HG03196 (cell line): ENCODE data around the gene CORIN.

Source experiments
- ATAC-seq: cut with Tn5 transposase; IDR thresholded peaks from one replicate; pipeline ENCODE4 v1.9.1; 2021; ENCODE audit not compliant: unreplicated experiment

The CORIN gene

DNA sequence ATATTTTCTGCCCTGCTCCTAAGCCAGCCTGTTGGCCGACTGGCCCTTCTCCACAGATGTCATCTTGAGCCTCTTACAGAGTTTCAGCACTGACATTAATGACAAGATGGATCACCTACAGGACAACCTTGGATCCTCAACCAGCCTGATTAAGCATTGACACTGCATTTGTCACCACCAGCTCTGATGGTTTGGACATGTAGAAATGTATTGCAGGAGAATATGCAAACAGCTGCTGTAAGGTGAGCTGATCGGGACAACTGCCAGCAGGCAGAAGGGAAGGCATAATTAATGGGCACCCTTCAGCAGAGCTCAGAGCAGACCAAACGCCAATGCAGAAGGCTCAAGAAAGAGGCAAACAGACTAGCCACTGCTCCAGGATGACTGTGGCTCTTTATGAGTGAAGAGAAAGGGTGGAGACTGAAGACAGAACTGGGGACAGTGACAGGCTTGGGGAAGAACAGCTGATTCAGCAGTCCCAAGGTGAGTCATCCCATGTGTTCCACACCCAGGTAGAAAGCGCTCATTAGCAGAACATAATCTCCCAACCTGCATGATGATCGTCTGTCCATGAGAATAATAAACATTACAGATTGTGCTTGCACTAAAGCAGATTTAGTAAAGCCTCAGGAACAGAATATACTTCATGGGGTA lies 6.7 kb downstream of the CORIN start:
- ATAC-seq: no peak

DNA sequence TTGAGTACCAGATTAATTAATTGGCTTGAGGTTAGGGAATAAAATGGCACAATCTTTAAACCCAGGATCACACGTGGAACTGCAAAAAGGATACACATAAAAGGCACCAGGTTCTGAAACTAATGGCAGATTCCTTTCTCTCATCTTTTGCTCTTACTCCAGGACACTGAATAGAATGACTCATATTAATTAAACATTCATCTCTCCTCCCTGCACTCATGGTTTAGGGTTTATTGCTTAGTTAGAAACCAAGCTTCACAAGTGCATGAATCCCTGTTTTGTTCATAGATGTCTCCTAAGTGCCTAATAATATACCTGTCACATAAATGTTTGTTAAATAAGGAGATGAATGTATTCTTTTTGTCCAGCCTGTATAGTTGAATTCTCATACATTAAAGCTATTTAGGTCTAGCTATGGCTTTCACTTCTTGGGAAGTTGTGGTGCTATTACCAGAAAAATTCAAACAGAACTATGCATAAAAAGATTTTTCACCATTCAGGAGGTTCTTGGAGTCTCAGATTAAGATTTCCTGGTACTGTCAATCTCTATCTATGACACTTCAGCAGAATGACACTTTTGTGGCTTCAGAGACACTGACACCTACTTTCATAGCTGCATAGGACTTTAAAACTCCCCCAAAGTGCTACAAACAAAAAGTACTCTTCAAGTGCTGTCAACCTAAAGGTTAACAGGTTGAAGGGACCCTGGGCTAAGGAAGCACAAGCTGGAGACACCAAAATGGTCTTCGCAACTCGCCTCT lies 7.4 kb downstream of the CORIN start:
- ATAC-seq: no peak

DNA sequence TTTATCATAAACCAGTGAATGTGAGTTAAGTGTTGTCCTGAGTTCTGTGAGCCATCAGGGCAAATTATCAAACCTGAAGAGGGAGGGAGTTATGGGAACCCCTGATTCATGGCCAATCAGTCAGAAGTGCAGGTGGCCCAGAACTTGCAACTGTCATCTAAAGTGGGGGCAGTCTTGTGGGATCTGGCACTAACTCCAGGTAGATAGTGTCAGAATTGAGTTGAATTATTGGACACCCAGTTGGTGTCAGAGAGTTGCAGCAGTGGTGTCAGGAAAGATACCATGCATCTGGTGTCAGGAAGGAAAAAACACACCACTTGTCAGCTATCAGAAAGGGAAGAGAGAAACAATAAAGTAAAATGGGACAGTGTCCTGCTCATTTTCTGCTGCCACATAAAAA lies 8.4 kb downstream of the CORIN start:
- no peak for ATAC-seq

DNA sequence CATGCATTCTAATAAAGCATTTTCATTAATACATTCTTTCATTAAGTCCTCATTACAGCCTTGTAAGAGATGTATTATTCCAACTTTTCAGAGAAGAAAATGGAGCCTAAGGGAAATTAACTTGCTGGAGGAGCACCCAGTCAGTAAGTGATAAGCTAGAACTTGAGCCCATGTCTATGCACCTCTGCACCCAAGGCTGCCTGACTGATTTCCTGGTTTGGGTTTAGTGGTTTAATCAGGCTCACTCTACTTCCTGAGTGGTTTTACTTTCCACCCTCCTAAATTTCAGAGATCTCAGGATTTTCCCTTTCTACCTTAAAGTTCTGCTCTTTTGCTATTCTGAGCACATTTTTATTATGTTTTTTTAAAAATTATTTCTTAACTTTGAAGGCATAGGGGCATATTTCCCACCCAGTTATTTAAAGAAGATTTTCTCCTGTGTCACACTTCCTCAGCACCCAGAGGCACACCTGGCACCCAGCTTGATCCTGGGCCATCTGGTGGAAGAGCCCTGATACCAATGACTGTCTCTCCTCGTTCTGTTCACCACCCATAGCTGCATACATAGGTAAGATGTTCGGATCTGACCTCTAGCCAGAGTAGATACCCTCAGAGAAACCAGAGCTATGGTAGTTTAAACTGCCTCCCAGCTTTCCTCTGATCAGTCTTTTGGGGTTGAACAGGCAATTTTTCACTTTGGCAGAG lies 10.4 kb downstream of the CORIN start:
- ATAC-seq: no peak

DNA sequence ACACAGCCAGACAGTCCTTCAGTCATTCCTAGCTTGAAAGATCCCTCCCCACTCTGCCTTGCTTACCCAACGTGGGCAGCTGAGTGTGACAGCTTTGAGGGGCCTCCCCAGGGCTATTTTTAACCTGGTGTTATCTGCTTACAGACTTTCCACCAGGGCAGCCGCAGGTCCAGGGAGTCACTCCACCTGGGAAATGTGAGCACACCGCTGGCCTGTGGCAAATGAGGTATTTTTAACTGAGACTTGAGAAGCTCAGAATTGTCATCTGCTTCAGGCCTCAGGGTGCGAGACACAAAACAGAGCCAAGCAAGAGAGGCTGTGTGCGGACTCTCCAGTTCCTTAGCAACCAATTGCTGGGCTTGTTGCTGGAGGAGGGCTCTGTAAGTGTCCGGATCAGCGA lies 13.0 kb downstream of the CORIN start:
- no peak for ATAC-seq

DNA sequence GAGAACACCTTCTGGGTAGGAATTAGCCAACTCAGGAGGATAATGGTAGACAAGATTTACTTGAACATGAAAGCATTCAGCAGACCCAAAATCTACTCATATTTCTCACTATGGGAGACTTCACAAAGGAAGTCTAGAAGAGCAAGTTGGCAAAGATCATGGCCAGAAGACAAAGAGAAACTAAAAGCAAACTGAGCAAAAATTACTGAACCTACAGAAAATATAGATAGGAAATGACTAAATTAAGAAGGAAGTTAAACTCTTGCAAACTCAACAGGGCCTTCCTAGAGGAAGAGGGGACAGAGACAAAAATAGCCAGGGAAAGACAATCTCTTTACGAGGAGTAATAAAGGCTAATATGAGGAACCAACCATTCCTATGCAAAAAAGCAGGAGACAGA lies 18.7 kb downstream of the CORIN start:
- no peak for ATAC-seq

DNA sequence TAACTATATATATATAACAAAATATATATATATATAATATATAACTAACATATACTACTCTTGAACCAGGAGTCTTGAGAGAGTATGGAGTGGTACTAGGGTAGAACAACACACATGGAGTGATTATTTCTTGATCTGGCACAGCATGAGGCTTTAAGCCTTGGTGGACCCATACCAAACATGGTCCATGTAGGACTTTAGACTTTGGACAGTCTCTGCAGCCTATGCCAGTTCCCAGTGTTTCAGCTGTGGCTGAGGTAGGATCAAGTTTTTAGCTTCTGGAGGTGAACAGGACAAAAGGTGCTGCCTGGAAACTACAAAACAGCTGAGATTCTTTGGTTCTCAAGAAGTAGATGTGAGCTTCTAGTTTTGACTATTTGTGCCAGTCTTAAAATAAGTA lies 20.6 kb downstream of the CORIN start:
- ATAC-seq: no peak

DNA sequence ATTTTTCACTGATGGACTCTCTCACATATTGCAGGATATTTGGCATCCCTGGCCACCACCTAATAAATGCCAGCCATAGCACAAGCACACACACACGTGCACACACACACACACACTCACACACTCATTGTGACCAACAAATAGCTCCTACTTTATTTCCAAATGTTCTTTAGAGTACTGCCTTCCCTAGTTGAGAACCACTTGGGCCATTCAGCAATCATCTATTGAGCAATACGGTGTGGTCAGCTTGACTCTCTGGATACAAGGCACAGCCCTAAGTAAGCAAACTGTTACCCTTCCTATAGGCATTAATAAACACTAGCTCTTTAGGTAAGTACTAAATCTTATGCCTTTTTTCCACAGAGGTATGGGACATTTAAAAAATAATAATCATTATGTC lies 21.1 kb downstream of the CORIN start:
- ATAC-seq: no peak

DNA sequence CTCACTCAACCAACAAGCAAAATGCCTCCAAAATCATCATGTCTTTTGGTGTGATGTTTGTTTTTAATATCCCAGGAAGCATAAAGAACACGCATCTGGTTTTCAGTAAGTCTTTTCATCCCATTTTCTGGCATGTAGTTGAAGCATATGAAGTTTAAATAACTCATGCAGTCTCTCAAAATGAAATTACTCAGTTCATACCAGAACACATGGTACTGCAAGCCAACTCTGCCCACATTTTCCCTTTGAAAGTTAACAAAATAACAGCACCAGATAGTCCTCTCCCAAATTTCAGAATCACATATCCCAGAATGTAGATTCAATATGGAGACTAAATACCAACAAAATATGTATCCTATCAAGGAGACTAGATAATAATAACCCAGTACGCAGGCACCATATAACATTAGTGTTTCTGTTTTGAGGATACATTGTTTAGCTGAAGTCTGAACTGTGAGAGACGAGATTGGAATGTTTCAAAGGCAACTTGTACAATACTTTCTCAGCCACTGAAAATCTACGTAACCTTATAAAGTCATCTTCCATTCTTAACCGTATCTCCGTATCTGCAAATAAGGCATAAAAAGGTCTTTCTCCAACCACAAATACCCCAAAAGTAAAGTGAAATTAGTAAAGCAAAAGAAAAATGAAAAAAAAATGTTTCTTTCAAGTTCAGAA lies 23.1 kb downstream of the CORIN start:
- ATAC-seq: no peak

DNA sequence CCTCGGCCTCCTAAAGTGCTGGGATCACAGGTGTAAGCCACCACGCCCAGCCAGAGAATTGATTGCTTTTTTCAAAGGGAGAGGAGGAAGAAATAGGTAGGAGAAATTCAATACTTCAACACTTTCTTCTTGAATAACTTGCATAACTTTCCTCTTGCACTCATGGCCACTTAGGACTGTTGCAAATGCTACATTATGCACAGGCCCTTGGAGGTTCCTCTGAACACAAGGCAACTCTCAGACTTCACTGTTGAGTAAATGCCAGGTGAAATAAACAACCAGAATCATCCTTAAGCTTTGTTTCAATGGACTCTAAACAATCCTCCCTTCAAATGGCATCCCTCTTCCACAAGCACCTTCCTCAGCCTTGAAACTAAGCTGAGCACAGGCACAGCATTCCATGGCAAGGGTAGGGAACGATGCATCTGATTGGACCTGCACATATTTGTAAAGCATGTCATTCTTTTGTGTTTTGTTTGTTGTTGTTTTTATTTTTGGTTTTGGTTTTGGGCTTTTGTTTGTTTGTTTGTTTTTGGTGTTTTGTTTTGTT lies 28.1 kb downstream of the CORIN start:
- no peak for ATAC-seq

DNA sequence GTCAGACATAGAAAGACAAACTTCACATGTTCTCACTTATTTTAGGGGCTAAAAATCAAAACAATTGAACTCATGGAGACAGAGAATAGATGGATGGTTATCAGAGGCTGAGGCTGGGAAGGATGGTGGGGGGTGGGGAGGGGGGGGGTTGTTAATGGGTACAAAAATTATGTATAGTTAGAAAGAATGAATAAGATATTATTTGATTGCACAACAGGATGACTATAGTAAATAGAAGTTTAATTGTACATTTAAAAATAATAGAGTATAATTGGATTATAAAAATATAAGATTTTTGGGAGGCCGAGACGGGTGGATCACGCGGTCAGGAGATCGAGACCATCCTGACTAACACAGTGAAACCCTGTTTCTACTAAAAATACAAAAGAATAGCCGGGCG lies 33.3 kb downstream of the CORIN start:
- ATAC-seq: no peak

DNA sequence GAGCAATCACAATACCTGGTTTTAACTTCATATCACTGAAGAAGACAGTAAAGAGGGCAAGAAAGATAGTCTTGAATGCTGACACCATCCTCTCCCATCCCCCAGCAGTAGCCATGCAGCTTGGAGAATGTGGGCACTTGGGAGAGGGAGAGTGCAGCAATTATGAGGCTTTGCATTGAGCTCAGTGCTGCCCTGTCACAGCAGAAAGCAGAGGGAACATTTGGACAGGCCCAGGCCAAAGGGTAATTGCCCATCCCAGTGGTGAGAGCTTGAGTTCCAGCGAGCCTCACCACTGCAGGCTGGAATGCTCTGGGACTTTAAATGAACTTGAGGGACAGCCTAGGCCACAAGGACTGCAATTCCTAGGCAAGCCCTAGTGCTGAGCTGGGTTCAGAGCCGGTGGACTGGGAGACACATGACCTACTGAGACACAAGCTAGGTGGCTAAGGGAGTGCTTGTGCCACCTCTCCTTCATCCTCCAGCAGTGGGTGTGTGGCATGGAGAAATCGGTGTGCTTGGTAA lies 36.3 kb downstream of the CORIN start:
- ATAC-seq: no peak

DNA sequence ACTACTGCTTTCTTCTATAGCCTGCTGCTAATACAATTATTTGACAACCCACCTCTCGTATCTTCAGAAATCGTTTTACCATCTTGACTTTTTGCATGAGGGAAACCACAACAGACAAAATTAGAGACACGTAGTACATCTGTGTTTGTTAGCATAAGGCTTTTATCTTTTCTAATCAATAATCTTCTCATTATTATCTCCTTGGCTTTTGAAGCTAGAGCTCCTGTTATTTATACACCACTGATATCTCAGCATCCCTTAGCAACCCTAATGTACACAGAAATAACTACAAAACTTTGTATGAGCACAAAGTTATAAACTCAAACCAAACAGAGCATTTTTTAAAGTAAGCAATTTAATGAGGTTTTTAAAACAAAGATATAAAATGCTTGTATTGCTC lies 39.7 kb downstream of the CORIN start:
- no peak for ATAC-seq

DNA sequence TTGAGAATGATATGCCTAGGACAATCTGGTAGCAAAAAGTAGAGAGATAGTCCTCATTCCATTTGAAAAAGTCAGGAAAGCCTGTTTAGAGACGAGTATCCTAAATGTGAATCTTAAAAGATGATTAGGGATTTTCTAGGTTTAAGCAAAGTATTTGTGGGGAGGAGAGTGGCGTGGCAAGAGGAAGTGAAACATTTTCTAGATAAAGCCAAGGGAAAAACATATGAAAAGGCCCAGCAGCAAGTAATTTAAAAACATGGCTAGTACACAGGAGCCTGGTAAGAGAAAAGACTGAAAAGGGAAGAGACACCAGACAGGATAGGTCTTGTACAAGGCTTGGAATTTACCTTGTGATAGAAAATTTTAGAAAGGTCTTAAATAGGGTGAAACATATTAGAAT lies 45.9 kb downstream of the CORIN start:
- ATAC-seq: no peak

DNA sequence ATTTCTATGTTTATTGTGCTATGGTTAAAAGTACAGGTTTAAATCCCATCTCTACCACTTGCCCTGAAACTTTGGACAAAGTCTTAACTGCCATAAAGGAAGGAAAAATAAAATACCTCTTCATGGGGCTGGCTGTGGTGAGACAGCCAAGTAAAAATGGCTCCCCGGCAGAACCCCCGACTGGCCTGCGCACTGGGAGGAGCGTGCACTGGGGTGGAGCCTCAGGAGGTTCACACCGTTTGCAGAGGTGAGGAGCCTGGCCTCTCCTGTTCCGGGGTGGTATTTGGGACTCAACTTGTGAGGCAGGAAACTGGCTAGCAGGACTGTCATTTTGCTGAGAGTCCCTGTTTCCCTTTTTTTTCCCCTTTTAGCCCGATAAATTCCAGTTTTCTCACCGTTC lies 47.8 kb downstream of the CORIN start:
- no peak for ATAC-seq

DNA sequence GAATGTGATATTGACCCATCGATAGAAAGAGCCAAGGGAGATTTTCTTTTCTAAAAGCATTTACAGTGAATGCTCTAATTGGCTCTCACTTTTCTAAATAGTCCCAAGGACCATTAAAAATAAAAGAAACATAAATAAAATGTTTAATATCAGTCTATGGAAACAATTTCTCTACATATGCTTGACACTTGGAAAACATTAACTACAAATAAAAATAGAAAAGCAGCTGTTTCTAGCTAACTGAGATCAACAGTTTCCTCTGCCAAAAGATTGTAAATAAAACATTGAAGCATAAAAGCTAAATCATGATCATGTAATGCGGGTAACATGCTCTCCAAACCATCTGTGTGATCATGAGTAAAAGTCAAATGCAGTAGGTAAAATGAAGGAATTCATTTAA lies 49.7 kb downstream of the CORIN start:
- ATAC-seq: no peak

DNA sequence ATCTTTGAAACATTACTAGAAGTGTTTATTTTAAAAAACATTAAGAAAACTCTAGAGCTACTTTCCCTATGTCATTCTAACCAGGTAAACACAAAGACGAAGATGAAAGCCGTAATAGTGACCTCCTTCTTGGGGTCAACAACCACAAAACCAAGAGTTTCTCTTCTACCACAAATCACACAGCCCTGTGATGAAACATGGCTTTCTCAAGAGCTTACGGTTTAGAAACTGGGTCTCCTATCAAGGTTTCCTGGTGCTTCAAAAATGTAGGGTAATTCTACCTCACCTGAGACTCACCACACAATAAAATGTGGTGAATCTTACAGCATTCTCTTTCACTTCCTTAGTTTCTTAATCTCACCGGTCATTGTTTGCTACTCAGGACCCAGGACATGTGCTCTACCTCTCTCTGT lies 50.9 kb downstream of the CORIN start:
- ATAC-seq: peak; percentile 64

DNA sequence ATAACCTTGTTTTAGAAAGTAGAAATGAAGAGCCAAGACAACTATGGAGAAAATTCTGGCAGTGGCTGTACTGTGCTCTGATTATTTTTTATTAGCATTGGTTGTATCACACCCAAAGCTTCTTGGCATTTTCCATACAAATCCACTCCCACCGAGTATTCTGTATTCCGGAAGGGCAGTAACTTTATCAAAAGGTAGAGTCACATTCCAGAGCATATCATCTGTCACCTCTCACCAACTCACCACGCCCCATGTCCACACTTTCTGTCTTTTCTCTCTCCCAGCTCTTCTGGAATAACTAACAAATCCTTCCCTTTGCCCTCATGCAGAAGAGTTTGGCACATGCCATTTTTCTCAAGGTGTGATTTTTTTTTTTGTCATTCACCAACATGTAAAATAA lies 52.7 kb downstream of the CORIN start:
- ATAC-seq: no peak

DNA sequence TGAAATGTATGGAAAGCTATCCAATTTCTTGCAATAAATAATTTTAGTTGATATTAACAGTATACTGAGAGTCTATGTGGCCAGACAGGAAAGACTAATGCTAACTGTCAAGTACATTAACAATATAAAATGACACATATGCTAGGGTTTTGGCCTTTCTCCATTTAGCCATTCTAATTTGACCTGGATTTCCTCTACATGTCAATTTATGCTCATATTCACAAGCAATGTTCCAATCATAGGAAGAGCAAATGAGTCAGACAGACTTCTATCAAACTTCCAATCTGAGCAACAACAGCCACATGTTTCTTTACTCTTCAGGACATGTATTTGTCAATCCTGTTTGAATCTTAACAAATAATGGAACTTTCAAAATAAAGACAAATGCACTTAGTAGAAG lies 53.6 kb downstream of the CORIN start:
- ATAC-seq: no peak

DNA sequence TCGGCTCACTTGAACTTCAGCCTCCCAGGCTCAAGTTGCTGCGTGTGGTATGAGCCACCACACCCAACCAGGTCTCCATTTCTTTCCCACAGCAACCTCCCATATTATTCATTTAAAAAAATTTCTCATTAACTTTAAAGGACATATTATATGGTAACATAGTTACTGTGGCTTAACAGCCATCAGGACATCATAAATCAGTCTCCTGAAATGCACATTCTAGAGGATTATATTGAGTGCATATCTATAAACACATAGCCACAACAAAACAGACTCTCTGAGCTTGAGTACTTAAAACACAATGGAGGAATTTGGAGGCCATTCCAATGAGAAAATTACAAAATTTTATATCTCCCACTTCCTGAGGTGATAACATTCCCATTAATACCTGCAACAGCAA lies 61.5 kb downstream of the CORIN start:
- no peak for ATAC-seq

DNA sequence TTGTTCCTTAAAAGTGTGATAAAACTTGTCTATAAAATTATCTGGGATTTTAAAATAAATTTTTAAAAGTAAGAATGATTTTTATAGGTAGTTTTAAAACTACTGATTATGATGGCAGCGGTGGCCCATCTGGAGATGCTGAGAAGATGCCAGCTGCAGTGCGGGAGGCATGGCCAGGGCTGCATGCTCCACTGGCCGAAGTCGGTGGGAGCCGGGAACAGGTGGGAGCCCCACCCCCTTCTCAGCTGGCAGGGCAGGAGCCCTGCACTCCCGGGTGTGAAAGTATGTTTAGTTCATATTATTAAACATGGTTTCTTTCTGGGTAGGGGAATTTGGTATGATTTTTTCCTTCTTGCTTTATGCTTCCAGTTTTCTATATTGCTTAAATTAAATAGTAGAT lies 63.8 kb downstream of the CORIN start:
- ATAC-seq: no peak
